HG02885 (cell line): ENCODE data around the gene TULP1.
A peak's percentile ranks its signal among the peaks of the same experiment; 100 is the strongest.
"Not testable (repeated sequence)": the region's sequence is repeated elsewhere in the genome, so short reads cannot be mapped to it uniquely, and the experiment has no call there.

Experiments used
- ATAC-seq: cut with Tn5 transposase; IDR thresholded peaks from one replicate; pipeline ENCODE4 v1.9.1; 2021; ENCODE audit warnings: mild to moderate bottlenecking; ENCODE audit not compliant: unreplicated experiment, poor library complexity

The TULP1 gene

DNA sequence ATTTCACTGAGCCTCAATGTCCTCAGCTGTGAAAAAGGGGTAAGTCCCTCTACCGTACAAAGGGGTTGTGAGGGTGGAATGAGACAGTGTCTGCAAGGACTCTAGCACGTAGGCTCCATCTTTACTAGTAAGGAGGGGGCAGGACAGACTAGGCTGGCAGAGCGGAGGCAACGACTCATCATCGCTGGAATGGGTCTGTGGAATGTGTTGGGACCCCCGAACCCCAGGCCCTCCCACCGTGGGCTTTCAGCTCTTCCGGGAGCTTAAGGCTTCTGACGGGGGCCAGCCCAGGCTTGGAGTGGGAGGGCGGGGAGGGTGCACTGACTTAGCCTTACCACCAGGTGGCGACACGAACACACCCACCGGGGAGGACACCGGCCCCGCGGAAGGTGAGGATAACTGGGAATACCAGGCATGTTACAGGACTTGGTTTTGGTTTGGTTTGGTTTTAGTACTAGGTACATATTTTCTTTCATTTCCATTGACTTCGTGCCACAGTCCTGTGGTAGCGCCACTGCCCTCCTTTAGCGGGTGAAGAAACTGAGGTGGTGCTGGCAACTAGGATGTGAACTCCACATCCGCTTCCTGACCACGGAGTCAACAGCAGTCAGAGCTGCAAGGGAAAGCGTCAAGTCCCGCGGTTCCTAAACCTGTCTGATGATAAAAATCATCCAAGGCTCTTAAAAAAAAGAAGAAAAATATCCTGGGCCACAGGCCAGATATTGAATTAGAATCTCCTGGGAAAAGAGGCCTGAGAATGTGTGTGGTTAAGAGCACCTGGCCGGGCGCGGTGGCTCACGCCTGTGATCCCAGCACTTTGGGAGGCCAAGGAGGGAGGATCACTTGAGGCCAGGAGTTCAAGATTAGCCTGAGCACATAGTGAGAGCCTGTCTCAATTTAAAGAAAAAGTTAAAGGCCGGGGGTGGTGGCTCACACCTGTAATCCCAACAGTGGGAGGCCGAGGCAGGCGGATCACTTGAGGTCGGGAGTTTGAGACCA lies 10.3 kb upstream of the TULP1 start:
- peak; percentile 45 for ATAC-seq

- ATAC-seq, result no peak
Observed at GRCh38 chr6:35522151-35522550, 9.5 kb upstream of the TULP1 start.

- no peak for ATAC-seq
Observed at GRCh38 chr6:35521235-35521634, 8.5 kb upstream of the TULP1 start.

- no peak for ATAC-seq
Observed at GRCh38 chr6:35519313-35520015, 6.8 kb upstream of the TULP1 start.

DNA sequence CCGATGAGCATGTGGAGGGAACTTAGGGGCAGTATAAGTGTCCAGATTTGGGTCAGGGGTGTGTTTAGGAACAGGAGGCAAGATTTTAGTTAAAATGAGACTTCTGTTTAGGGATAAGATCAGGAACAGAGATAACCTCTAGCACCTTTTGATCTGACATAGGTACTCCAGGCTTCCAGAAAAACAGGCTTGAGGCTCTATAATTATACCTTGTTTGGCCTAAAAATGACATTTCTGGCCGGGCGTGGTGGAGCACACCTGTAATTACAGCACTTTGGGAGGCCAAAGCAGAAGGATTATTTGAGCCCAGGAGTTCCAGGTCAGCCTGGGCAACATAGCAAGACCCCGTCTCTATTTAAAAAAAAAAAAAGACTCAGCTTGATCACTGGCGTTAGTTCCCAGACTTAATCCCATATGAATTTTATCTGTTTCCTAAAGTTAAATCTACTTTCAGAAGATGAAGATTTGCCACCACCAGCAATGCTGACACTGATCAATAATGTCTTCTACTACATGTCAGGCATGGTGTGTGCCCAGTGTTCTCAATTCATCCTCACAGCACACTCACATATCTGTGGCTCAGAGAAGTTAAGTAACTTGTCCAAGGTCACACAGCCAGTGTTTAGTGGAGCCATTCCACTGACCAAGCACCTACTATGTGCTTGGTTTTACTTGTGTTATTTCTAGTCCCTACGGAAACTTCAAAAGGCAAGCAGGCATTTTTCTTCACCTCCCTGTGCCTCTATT lies 6.0 kb upstream of the TULP1 start:
- no peak for ATAC-seq

GRCh38 chr6:35517978-35518377 lies 5.3 kb upstream of the TULP1 start:
- ATAC-seq, result not testable (repeated sequence)

GRCh38 chr6:35516712-35517111 lies 4.0 kb upstream of the TULP1 start:
- no peak for ATAC-seq

GRCh38 chr6:35515939-35516338 lies 3.2 kb upstream of the TULP1 start:
- not testable (repeated sequence) for ATAC-seq

DNA sequence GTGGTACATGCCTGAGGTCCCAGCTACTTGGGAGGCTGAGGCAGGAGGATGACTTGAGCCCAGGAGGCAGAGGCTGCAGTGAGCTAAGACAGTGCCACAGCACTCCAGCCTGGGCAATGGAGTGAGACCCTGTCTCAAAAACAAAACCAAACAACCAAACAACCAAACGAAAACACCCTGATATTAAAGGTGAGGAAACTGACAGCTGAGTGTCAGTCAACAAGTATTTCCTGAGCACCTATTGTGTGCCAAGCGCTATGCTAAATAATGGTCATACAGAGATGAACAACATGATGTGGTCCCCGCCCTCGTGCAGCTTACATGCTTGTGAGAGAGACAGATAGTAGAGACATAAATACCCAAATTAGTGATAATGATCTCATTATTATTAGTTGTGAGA lies 1.9 kb upstream of the TULP1 start:
- no peak for ATAC-seq

- ATAC-seq, result no peak
Observed at GRCh38 chr6:35512006-35512405, 690 bp downstream of the TULP1 start.

DNA sequence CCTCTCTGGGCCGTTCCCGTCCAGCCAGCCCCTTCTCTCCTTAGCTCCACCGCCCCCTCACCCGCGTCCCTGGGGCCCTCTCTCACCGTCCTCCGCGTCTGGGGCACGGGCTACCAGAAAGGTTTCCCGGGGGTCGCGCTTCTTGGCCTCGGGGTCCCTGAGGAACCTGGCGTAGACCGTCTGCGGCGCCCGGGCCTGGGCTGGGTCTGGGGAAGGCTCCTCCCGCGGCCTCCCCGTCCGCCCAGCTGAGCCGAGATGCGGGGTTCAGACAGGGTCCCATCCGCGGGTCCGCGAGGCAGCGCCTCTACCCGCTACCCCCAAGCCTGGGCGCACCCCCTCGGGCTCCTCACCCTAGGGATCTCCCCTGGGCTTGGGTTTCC lies 1.1 kb downstream of the TULP1 start:
- ATAC-seq, result no peak

DNA sequence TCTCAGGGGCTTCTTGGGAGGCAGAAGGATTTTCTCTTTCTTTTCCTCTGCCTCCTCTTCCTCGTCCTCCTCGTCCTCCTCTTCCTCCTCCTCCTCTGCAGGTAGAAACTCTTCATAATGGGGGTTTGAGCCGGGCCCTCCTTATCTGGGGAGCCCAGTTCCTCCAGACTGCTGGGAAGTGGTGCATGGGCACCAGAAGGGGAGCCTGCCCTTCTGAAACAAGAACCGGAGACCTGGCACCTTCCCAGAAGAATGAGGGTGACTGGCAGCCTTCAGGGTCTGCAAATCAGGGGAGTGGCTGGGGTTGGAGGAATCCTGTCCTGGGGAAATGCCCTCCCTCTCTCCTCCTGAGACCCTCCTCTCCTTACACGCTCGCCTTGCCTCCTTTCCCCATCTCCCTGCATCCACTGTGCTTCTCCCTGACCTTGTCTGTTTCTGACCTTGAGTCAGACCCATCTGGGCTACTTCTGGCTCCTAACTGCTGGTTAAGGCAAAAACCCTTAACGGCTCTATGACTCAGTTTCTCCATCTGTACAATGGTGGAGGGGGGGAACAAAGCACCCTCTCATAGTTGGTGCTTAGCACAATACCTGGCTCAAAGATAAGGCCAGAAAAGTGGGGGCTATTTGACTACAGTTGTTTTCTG lies 1.7 kb downstream of the TULP1 start:
- ATAC-seq, result no peak

DNA sequence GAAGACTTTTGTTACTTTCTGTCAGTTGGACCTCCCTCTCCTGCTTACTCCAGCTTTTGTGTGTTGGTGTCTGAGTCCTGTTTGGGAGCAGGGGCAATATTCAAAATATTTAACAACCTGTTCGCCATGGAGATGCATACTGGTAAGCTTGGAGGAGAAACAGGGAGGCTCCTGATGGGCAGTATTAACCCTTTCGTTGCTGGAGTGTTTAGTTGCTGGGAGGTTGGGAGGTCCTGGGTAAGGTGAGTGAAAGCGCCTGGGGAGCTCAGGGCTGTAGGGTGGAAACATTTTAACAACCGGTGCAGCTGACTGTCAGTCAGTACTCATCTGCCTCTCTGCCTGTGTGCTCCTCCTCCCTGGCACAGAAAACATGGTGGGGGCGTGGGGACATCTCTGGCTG lies 4.2 kb downstream of the TULP1 start:
- no peak for ATAC-seq

DNA sequence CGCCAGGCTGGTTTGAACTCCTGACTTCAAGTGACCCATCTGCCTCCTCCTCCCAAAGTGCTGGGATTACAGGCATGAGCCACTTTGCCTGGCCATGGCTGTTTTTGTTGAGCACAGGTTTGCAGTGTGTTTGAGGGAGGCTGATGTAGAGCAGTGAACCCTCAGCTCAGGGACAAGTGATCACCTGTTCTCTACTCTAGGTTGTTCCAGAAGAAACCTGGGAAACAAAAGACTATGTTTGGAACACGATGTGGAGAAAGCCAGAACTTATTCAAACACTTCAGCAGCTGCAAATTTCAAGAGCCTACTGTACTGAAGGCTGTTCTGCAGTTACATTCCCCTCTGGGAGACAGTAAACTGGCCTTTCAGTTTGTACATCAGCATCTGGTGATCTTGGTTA lies 4.7 kb downstream of the TULP1 start:
- ATAC-seq, result no peak

- no peak for ATAC-seq
Observed at GRCh38 chr6:35507221-35507620, 5.5 kb downstream of the TULP1 start.

GRCh38 chr6:35506536-35506935 lies 6.2 kb downstream of the TULP1 start:
- no peak for ATAC-seq

GRCh38 chr6:35505999-35506412 lies 6.7 kb downstream of the TULP1 start:
- no peak for ATAC-seq

DNA sequence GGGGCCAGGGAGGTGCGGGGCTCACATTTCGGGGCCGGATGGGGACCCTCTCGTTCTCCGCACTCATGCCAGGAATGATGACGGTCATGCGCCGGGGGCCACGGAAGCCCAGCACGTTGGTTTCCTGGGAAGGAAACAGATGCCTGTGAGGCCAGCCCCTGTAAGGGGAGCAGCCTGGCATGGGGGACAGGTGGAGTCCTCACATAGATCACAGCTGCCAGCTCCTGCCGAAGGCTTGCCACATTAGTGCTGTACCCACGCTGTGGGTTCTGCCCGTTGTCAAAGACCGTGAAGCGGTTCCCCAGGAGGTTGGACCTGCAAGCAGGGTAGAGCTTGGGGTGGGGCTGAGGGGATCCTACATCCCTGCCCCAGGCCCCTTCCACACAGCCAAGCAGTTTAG lies 9.2 kb downstream of the TULP1 start:
- no peak for ATAC-seq

GRCh38 chr6:35501784-35502183 lies 10.9 kb downstream of the TULP1 start:
- no peak for ATAC-seq

DNA sequence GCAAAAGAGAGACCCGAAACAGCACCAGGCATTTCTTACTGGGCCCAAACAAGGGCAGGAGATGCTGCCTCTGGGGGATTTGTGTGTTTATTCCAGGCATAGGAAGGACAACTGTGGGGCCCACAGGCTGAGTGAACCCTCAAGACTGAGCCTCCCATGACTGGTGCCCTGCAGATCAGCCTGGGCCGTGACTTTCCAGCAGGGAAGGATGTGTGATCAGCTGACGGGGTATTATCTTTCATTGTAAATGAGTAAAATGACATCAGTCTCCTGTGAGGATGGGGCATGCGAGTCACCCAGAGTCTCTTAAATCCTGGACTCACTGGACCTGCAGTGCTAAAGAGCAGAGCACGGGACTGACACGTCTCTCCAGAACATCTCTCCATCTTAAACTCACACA lies 11.9 kb downstream of the TULP1 start:
- no peak for ATAC-seq
